GM18951 (cell line): ENCODE results near the gene MBTPS1.

Source experiments
- POLR2A ChIP-seq: IDR thresholded peaks from 4 replicates; pipeline ENCODE4 v1.6.1; 2011; ENCODE audit warnings: mild to moderate bottlenecking; ENCODE audit not compliant: insufficient read length, insufficient read depth; ENCODE audit errors: extremely low read depth
- in situ Hi-C: fragments of 300-500 bp; cut with MboI; formaldehyde crosslinking; loops from one replicate; pipeline ENCODE4 v1.12.0; 2022; ENCODE audit warnings: low sequenced_read_pairs, mixed read lengths, inconsistent platforms; ENCODE audit not compliant: unreplicated experiment

The MBTPS1 gene

DNA sequence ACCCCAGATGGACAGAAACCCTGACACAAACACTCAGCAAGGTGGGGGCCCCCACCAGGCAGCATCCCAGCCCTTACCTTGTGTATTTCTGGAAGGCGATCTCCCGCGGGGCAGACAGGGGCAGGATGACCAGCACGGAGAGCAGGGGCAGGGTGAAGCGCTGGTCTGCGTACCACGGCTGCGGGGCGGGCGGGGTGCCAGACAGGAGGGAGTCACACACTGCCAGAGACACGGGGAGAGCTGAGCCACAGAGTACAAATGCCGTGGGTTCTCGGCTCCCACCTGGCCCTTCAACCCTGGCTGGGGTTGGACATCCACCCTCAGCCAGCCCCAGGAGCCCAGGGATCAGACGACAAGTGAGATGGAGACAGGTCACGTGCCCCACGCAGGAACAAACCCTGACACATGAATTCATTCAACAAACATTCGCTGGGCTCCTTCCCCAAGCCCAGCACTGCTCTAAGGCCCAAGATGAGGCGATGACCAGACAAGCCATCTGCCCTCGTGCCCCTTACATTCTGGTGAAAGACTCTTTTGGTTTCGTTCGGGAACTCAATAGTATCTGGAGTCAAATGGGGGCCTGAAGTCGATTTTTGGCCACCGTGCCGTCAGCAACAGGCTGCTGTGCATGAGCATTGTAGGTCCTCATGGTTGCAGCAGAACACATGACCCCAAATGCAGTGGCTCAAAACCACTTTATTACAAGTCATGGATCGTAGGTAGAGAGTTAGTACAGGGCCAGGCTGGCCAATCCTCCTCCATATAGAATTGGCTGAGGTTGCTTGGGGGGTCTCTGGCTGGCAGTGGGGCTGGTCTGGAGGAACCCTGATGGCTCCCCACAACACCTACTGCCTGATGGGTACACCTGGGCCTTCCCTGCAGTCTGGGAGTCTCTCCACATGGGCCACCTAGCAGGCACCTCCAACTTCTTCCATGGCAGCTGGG, 83.2 kb downstream of the MBTPS1 start:
- no peak for TF ChIP-seq POLR2A
- in situ Hi-C loops: no loop called here

DNA sequence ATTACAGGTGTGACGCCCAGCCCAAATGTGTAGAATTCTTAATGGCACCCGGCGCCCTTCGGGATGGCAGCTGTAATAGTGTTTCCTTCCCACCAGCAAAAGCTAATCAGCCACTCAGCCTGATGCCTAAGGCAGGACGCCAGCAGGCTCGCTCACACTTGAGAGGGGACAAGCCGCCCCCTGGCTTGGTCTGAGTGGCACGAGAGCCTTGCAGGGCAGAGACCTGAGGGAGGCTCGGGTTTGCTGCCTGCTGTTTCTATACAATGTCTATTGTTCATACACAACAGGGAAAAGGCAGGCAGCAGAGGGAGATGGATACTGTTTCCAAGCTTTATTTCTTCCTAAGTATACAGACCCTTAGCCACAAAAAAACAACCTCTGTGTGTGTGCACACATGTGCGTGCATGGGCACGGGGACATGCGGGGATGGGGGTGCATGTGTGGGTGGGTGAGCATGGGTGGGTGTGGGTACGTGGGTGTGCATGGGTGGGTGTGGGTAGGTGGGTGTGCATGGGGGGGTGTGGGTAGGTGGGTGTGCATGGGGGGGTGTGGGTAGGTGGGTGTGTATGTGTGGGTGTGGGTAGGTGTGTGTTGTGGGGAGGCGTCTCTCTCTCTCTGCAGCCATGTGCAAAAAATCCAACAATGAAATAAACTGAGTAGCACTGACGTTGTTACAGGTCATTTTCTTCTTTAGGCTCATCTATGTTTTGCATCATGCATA, 84.1 kb downstream of the MBTPS1 start:
- in situ Hi-C loops: no loop called here
- no peak for TF ChIP-seq POLR2A

DNA sequence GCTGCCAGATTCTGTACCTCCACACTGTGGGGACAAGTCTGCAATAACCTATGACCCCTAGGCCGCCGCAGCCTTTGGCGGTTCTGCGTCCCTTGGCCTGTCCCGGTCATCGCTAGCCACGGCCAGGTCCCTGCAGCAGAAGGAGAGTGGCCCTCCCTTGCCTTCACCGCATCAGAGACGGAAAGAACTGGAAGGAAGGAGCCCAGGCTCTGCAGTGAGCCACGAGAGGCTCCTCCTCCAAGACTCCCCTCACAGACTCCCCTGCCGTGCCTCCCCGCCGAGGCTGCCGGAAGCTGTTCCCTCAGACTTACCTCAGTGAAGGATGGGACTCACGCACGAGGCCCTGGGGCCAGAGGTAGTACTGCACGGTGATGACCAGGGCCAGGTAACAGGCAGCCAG, 85.2 kb downstream of the MBTPS1 start:
- TF ChIP-seq POLR2A: no peak
- in situ Hi-C loops: no loop called here

DNA sequence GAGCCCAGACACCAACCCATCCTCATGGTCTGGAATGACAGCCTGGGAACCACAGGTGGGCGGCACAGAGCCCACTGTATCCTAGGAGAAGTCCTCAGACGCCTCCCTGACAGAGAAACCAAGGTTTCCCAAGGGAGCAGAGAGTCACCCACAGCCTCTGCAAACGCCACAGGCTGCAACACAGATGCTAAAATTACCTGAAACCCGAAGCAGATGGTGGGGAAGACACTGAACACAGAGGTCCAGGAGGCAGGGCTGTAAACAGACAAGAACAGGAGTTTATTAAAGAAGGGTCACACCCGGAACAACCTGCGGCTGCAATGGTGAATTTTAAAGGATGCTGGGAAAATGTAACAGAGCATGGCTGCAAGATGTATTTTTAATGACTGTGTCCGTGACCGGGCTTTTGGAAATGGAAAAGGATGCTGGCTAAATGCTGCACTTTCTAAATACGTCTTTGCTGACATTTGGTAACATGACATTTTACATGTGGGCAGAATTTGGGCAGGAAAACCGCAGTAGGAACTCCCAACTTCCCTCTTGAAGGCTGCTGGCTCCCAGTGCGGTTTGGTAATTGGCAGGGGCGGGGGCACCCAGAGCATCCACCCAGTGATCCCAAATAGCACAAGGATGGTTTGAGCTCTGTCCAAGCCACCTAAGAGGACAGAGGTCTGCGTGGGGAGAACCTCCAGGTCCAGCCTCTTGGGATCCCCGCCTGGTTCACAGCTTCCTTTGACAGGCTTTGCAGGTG, 87.3 kb downstream of the MBTPS1 start:
- in situ Hi-C loops: no loop called here
- no peak for TF ChIP-seq POLR2A

DNA sequence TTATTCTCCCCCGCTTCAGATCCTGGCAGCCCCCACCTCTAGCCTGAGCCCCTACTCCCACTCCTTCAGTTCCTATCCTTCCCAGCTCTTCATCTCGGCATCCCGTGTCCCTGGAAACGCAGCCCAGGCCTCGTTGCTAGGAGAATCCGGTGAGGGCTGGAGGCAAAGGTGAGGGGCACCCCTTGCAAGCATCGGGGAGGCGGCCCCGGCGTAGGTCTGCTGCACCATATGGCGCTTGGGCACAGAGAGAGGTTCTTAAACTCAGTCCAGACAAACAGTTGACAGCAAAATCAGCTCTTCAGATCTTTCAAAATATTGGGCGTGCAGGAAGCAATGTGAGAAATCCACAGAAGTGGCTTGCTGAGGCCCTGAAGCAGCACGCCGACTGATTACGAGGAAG, 89.1 kb downstream of the MBTPS1 start:
- TF ChIP-seq POLR2A: no peak

DNA sequence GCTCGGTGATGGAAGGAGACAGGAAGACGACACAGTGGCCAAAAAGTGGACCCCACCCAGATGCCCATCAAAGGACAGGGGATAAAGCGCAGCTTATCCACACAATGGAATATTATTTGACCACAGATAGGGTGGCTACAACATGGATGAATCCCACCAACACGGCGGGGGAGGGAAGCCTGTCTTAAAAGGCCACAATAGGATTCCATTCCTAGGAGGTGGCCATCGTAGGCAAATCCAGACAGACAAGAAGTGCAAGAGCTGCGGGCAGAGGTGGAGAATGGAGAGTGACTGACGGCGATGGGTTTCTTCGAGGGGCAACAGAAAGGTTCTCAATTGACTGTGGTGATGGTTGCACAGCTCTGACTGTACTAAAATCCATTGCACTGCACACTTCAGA, 90.1 kb downstream of the MBTPS1 start:
- in situ Hi-C loops: no loop called here
- no peak for TF ChIP-seq POLR2A

More for the DNA sequence above, 89.1 kb downstream of the MBTPS1 start:
- in situ Hi-C loops: no loop called here

DNA sequence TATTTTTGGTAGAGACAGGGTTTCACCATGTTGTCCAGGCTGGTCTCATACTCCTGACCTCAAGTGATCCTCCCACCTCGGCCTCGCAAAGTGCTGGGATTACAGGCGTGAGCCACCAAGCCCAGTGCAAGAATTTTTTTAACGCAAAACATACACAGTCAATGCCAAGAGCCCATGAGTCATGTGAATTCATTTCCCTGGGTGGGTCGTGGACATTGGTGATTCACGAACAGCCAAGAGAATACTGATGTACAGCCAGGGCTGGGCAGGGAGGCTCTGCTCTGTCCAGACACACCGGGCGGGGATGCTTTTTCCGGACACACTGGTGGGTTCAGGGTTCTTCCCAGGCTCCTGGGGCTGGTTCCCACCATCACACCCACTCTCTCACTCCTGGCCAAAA, 91.9 kb downstream of the MBTPS1 start:
- in situ Hi-C loops: no loop called here
- TF ChIP-seq POLR2A: no peak

DNA sequence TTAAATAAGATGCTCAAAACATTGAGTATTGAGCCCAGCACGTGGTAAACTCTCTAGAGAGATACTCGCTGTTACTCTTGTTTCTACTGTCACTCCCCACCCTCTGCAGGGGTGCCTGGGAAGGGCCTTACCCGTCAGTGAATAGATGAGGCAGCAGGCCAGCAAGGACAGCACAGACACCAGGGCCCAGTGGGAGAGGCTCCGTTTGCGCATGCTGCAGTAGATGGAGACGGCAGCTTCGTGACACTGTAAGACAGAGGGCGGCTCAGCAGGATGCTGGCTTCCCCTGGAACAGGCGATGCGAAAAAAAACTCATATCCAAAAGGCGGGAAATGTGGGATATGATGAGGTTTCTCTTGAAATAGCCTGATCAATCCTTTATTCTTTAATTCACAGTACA, 94.1 kb downstream of the MBTPS1 start:
- no peak for TF ChIP-seq POLR2A
- in situ Hi-C loops: no loop called here

DNA sequence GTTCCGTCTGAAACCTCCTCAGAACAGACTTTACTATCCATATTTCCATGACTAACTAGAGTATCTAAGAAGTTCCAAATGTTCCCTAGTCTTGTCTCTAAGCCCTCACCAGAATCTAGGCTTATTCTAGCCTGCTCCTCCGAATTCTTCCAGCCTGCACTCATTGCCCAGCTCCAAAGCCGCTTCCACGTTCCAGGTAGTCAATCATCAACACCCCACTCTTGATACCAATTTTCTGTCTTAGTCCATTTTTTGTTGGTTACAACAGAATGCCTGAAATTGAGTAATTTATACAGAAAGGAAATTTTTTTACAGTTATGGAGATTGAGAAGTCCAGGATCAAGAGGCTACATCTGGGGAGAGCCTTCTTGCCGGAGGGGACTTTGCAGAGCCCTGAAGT, 95.3 kb downstream of the MBTPS1 start:
- in situ Hi-C loops: no loop called here
- no peak for TF ChIP-seq POLR2A

DNA sequence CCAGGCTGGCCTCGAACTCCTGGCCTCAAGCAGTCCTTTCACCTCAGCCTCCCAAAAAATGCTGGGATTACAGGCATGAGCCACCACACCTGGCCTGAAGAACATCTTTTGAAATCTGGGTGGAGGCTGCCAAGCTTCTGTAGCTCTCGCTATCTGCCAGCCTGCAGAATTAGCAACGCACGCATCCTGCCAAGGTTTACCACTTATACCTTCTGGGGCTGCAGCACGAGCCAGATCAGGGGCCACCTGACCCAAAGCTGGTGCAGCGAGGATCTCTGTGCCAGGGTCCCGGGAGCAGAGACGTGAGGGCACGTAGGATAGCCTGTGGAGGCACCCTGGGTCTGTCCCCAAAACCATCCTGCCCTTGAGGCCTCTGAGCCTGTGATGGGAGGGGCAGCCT, 96.4 kb downstream of the MBTPS1 start:
- TF ChIP-seq POLR2A: no peak
- in situ Hi-C loops: no loop called here

DNA sequence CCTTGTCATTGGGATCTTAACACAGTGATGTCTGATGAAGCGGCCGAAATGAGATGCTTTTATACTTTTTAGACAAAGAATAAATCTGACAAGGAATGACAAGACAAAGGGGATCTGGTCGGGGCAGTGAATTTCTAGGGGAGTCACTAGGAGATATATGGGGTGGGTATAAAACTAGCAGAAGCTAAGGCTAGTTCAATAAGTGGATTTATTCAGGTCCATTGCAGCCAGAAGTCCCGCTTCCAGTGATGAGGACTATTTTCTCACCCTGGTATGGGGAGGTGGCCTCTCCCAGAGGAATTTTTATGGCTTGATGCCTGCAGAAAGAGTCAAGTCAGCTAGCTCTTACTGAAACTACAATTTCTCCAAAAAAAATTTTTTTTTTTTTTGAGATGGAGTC, 98.0 kb downstream of the MBTPS1 start:
- no peak for TF ChIP-seq POLR2A
- in situ Hi-C loops: no loop called here

DNA sequence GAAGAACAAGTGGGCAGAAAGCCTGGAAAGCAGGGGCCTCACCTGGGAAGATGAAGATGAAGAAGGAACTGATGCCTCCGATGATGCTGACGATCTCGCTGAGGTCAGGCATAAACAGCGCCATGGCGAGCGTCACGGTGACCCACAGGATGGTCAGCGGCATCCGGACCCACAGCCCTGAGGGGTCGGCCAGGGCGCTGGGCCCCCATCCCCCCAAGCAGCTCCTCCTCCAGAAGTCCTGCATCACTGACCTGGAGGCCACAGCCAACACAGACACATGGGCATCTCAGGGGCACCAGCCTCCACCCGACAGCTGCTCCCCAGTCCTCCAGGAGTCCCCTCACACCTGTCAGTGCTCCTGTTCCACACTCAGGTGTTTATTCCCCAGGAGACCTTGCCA, 100.3 kb downstream of the MBTPS1 start:
- TF ChIP-seq POLR2A: no peak
- in situ Hi-C loops: no loop called here

DNA sequence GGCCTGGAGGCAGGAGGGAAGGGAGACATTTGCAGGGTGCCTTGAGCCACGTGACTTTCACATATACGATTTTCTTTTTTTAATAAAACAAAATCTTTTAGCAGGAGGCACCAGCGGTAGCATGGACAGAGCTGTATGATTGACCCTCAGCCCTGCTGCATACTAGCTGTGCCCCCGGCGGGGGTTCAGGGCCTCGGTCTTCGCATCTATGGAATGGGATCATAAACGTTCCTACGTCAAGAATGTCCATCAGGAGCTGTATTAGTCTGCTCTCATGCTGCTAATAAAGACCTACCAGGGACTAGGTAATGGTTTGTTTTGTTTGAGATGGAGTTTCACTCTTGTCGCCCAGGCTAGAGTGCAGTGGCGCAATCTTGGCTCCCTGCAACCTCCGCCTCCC, 101.3 kb downstream of the MBTPS1 start:
- in situ Hi-C loops: no loop called here
- no peak for TF ChIP-seq POLR2A
